Breast epithelium (tissue), 4 donors: ENCODE data around the gene ROBO2. TPM values are rescaled to one million over a fixed set of nuclear protein-coding genes. Genes with fewer than 3 reads are reported as not detected.

ENCODE experiments used
- DNase-seq, 2 donors: peaks; one replicate each; pipeline ENCODE4 v3.0.0-alpha.2; 2019; ENCODE audit warnings: low spot score in 2 of 2
- H3K27ac ChIP-seq, 2 donors: fragments of 200-600 bp; sonication (generic) in 1 of 2; one replicate each; pipeline ENCODE4 v1.5.1; 2016 to 2019; ENCODE audit warnings: mild to moderate bottlenecking in 1 of 2
- H3K27me3 ChIP-seq, 2 donors: fragments of 200-600 bp; sonication (generic) in 1 of 2; one replicate each; pipeline versions ENCODE4 v1.5.1 to v1.6.0; 2017 to 2019; ENCODE audit warnings: control low read depth in 1 of 2, mild to moderate bottlenecking in 1 of 2
- H3K36me3 ChIP-seq: fragments of 200-600 bp; one replicate; pipeline ENCODE4 v1.5.1; 2019
- H3K4me1 ChIP-seq, 2 donors: fragments of 200-600 bp; sonication (generic); one replicate each; pipeline ENCODE4 v1.5.1; 2016 to 2019; ENCODE audit warnings: control low read depth in 1 of 2
- H3K4me3 ChIP-seq, 3 donors: fragments of 200-600 bp; sonication (generic); 1 replicate in 2 of 3; 2 replicates in 1 of 3; pipeline ENCODE4 v1.5.1; 2016 to 2019; ENCODE audit warnings: mild to moderate bottlenecking in 3 of 3, moderate library complexity in 2 of 3
- H3K9me3 ChIP-seq, 2 donors: fragments of 200-600 bp; sonication (generic) in 1 of 2; one replicate each; pipeline ENCODE4 v1.5.1; 2016 to 2019; ENCODE audit warnings: control low read depth in 1 of 2
- CTCF ChIP-seq, 3 donors: fragments of 450-650 bp; IDR thresholded peaks; one replicate each; pipeline ENCODE4 v1.5.1; 2016 to 2017; ENCODE audit warnings: antibody characterized with exemption in 3 of 3, mild to moderate bottlenecking in 3 of 3, moderate library complexity in 3 of 3
- POLR2A ChIP-seq: fragments of 450-650 bp; IDR thresholded peaks from one replicate; pipeline ENCODE4 v1.6.1; 2016; ENCODE audit warnings: antibody characterized with exemption, mild to moderate bottlenecking, moderate library complexity
- POLR2AphosphoS5 ChIP-seq, 3 donors: sonication (generic); formaldehyde crosslinking; IDR thresholded peaks; one replicate each; pipeline ENCODE4 v1.6.1; 2017; ENCODE audit warnings: antibody characterized with exemption in 3 of 3
- intact Hi-C: fragments of 100-400 bp; cut with DNase I; formaldehyde crosslinking; loops from one replicate; pipeline ENCODE4 v1.15.1; 2023; ENCODE audit warnings: low total_unique reads
- total RNA-seq, 3 donors: library from RNA; depleted of rRNA; stranded (reverse); fragments of >200 nt; gene quantifications; one replicate each; pipeline ENCODE4 v1.1.0, GENCODE V29; 2016

Gene ROBO2
- total RNA-seq, 3 donors from 2014 or later: 0.98 to 1.4 (median 1.3) TPM

GRCh38 chr3:77041811-77042210, 1.9 kb downstream of the ROBO2 start:
- Histone ChIP-seq H3K4me3 (no peak overlapping the region), H3K36me3 (no peaks in the 10 kb centered on the region), H3K4me1 (peaks cover 3 to 11% of the 10 kb centered on the region in 2 donors), H3K9me3 (no peaks in the 10 kb centered on the region), H3K27me3 (peaks cover 0 to 41% of the 10 kb centered on the region in 2 donors), H3K27ac (no peak overlapping the region)
- no peak for TF ChIP-seq POLR2AphosphoS5 (IDR thresholded peaks at IDR 0.05)
- TF ChIP-seq POLR2A: no peak
- no peak for TF ChIP-seq CTCF (IDR thresholded peaks at IDR 0.05)
- intact Hi-C loops: no loop called here
- DNase-seq: no peak

- peaks cover 0 to 41% of the 10 kb centered on the region in 2 donors for H3K27me3 ChIP-seq
- intact Hi-C loops: no loop called here
These were observed 2.4 kb downstream of the ROBO2 start for GRCh38 chr3:77042343-77042742.

DNA sequence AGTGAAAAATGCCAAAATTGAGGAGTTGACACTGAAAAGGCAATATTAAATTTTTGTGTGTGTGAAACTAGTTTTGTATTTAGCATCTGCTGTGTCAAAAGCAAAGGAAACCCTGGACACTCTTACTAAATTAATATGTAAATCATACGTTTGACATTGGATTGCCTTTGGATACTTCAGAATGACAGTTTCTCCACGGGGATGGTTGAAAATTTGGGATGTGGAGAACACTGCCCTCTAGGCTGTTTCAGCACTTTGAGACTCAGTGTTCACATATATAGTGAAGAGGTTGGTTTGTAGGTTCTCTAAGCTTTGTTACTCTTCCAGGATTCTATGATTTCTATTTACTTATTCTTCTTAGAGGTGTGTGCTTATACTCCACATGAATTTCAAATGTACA, 3.0 kb downstream of the ROBO2 start:
- Histone ChIP-seq H3K4me1 (peaks cover 3 to 11% of the 10 kb centered on the region in 2 donors), H3K27me3 (peaks cover 0 to 41% of the 10 kb centered on the region in 2 donors), H3K36me3 (no peaks in the 10 kb centered on the region), H3K4me3 (no peak overlapping the region), H3K27ac (no peak overlapping the region), H3K9me3 (no peaks in the 10 kb centered on the region)
- intact Hi-C loops: no loop called here
- no peak for TF ChIP-seq CTCF (IDR thresholded peaks at IDR 0.05)
- TF ChIP-seq POLR2A: no peak
- no peak for TF ChIP-seq POLR2AphosphoS5 (IDR thresholded peaks at IDR 0.05)
- no peak for DNase-seq

More at GRCh38 chr3:77042343-77042742, 2.4 kb downstream of the ROBO2 start:
- no peak for DNase-seq
- H3K9me3 ChIP-seq: no peaks in the 10 kb centered on the region
- H3K4me3 ChIP-seq: no peak overlapping the region
- no peak overlapping the region for H3K27ac ChIP-seq
- no peaks in the 10 kb centered on the region for H3K36me3 ChIP-seq
- no peak for TF ChIP-seq POLR2AphosphoS5 (IDR thresholded peaks at IDR 0.05)
- TF ChIP-seq CTCF (IDR thresholded peaks at IDR 0.05): no peak
- TF ChIP-seq POLR2A: no peak
- H3K4me1 ChIP-seq: peaks cover 3 to 11% of the 10 kb centered on the region in 2 donors

- H3K9me3 ChIP-seq: no peaks in the 10 kb centered on the region
- no peak for DNase-seq
- no peak overlapping the region for H3K4me3 ChIP-seq
- no peaks in the 10 kb centered on the region for H3K4me1 ChIP-seq
- no peak for TF ChIP-seq POLR2A
- no peak for TF ChIP-seq CTCF (IDR thresholded peaks at IDR 0.05)
- TF ChIP-seq POLR2AphosphoS5 (IDR thresholded peaks at IDR 0.05): no peak
- H3K36me3 ChIP-seq: no peaks in the 10 kb centered on the region
- H3K27me3 ChIP-seq: peaks cover 0 to 26% of the 10 kb centered on the region in 2 donors
- intact Hi-C loops: no loop called here
- no peak overlapping the region for H3K27ac ChIP-seq
These were observed 5.8 kb downstream of the ROBO2 start for GRCh38 chr3:77045686-77046085.

DNA sequence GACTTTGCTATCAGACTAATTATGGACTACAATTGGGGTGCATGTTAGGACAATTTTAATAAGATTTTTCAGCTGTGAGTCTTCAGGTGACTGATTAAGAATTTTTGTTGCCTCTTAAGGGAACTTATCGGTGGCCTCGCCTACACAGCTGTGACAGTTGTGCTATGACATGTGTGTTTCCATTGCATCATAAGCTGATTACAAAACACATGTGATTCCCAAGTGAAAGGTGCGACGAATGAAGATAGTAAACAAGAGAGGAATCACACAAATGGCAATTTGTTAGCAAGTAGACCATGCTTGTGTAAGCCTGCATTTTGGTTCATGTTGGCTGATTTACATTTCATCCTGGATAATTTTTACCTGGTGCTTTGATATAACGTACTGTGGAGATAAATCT, 8.3 kb downstream of the ROBO2 start:
- TF ChIP-seq POLR2A (no peak), CTCF (IDR thresholded peaks at IDR 0.05) (no peak), POLR2AphosphoS5 (IDR thresholded peaks at IDR 0.05) (no peak)
- Histone ChIP-seq H3K4me1 (no peaks in the 10 kb centered on the region), H3K27ac (no peak overlapping the region), H3K36me3 (no peaks in the 10 kb centered on the region), H3K9me3 (no peaks in the 10 kb centered on the region), H3K27me3 (peaks cover 0 to 3% of the 10 kb centered on the region in 2 donors), H3K4me3 (no peak overlapping the region)
- no peak for DNase-seq
- intact Hi-C loops: no loop called here
